IMR-90 (cell line): ENCODE results near the gene CREB3L1. TPM values are rescaled to one million over a fixed set of nuclear protein-coding genes. Genes with fewer than 3 reads are reported as not detected.

ENCODE experiments used
- ATAC-seq: fragments of 200-7000 bp; cut with Tn5 transposase; 2 replicates; pipeline ENCODE4 v1.9.1; 2020; ENCODE audit warnings: low read depth, mild to moderate bottlenecking, moderate library complexity
- BruUV-seq: library from RNA; stranded (reverse); fragments of 400-500 nt; replicated peaks from 2 replicates; lab custom pipeline; 2021; lab: Mats Ljungman, UMichigan
- CTCF ChIA-PET: fragments of 300-600 bp; formaldehyde crosslinking; extraction: SDS; loops from one replicate; lab custom pipeline; 2021; ENCODE audit warnings: antibody characterized with exemption; lab: Yijun Ruan, JAX
- POLR2A ChIA-PET: fragments of 300-600 bp; sonication (Branson Sonifier 250); formaldehyde crosslinking; loops from one replicate; lab custom pipeline; 2022; ENCODE audit warnings: antibody characterized with exemption; ENCODE audit not compliant: unreplicated experiment; lab: Charles Lee
- DNase-seq: peaks from one replicate; pipeline ENCODE4 v3.0.0; 2013
- H2AFZ ChIP-seq: replicated peaks from 2 replicates; pipeline ENCODE3; 2013; ENCODE audit warnings: low read length, mild to moderate bottlenecking; ENCODE audit not compliant: poor library complexity
- H2AK5ac ChIP-seq: 2 replicates; pipeline ENCODE4 v1.6.1; 2013; ENCODE audit warnings: low read depth, low read length, inconsistent platforms
- H2AK9ac ChIP-seq: replicated peaks from 2 replicates; pipeline ENCODE3; 2013; ENCODE audit warnings: mild to moderate bottlenecking, low read depth, low read length, moderate library complexity; ENCODE audit not compliant: poor library complexity
- H2BK120ac ChIP-seq: 2 replicates; pipeline ENCODE4 v1.6.1; 2013; ENCODE audit warnings: low read depth, low read length, inconsistent platforms
- H2BK15ac ChIP-seq: 3 replicates; pipeline ENCODE4 v1.6.1; 2013; ENCODE audit warnings: low read depth, low read length, inconsistent platforms
- H2BK20ac ChIP-seq: 2 replicates; pipeline ENCODE4 v1.6.1; 2013; ENCODE audit warnings: low read depth, mild to moderate bottlenecking, inconsistent platforms, low read length, moderate library complexity
- H2BK5ac ChIP-seq: 2 replicates; pipeline ENCODE4 v1.6.1; 2013; ENCODE audit warnings: mild to moderate bottlenecking, low read depth, low read length, inconsistent platforms; ENCODE audit not compliant: poor library complexity, severe bottlenecking
- H3K14ac ChIP-seq: replicated peaks from 2 replicates; pipeline ENCODE4 v1.6.1; 2013; ENCODE audit warnings: low read depth, low read length, inconsistent platforms
- H3K18ac ChIP-seq: 2 replicates; pipeline ENCODE4 v1.6.1; 2013; ENCODE audit warnings: low read depth, low read length, control low read depth
- H3K23ac ChIP-seq: 2 replicates; pipeline ENCODE4 v1.6.1; 2013; ENCODE audit warnings: low read depth, low read length, inconsistent platforms
- H3K27ac ChIP-seq: 2 replicates; pipeline ENCODE4 v1.5.1; 2013; ENCODE audit warnings: mild to moderate bottlenecking, control low read depth, low read length; ENCODE audit not compliant: insufficient read depth
- H3K27me3 ChIP-seq: 2 replicates; pipeline ENCODE4 v1.6.1; 2013; ENCODE audit warnings: low read length; ENCODE audit not compliant: control insufficient read depth, insufficient read depth
- H3K36me3 ChIP-seq: 2 replicates; pipeline ENCODE4 v1.6.1; 2013; ENCODE audit warnings: low read length, mixed read lengths; ENCODE audit not compliant: control insufficient read depth, insufficient read depth
- H3K4ac ChIP-seq: 2 replicates; pipeline ENCODE4 v1.6.1; 2013; ENCODE audit warnings: low read depth, low read length, inconsistent platforms
- H3K4me1 ChIP-seq: 2 replicates; pipeline ENCODE4 v1.6.1; 2013; ENCODE audit warnings: low read length, mixed read lengths; ENCODE audit not compliant: control insufficient read depth, insufficient read depth
- H3K4me2 ChIP-seq: 2 replicates; pipeline ENCODE4 v1.6.1; 2013; ENCODE audit warnings: low read depth, mild to moderate bottlenecking, control low read depth, low read length, moderate library complexity
- H3K4me3 ChIP-seq: 2 replicates; pipeline ENCODE4 v1.5.1; 2013; ENCODE audit warnings: low read depth, mild to moderate bottlenecking, control low read depth, low read length, moderate library complexity; ENCODE audit not compliant: insufficient read depth
- H3K56ac ChIP-seq: 2 replicates; pipeline ENCODE4 v1.6.1; 2013; ENCODE audit warnings: low read length, inconsistent platforms; ENCODE audit not compliant: insufficient read depth; ENCODE audit errors: extremely low read depth
- H3K79me1 ChIP-seq, 2 experiments: 2 replicates each; pipeline ENCODE4 v1.6.1; 2013; ENCODE audit warnings: low read length in 2 of 2, inconsistent platforms in 1 of 2, low read depth in 1 of 2
- H3K9ac ChIP-seq: 2 replicates; pipeline ENCODE4 v1.6.1; 2013; ENCODE audit warnings: low read depth, low read length, control low read depth
- H3K9me1 ChIP-seq: 2 replicates; pipeline ENCODE4 v1.6.1; 2013; ENCODE audit warnings: low read length, inconsistent platforms; ENCODE audit not compliant: insufficient read depth
- H3K9me3 ChIP-seq: 2 replicates; pipeline ENCODE4 v1.6.1; 2013; ENCODE audit warnings: low read length; ENCODE audit not compliant: control insufficient read depth, insufficient read depth
- H4K20me1 ChIP-seq: 2 replicates; pipeline ENCODE4 v1.6.1; 2013; ENCODE audit warnings: low read length, inconsistent platforms; ENCODE audit not compliant: insufficient read depth
- H4K5ac ChIP-seq: 2 replicates; pipeline ENCODE4 v1.6.1; 2013; ENCODE audit warnings: mild to moderate bottlenecking, low read depth, low read length, control low read depth
- H4K8ac ChIP-seq, 2 experiments: 2 replicates each; pipeline ENCODE4 v1.6.1; 2013; ENCODE audit warnings: low read depth in 2 of 2, low read length in 2 of 2, control low read depth in 1 of 2, inconsistent platforms in 1 of 2
- H4K91ac ChIP-seq: 2 replicates; pipeline ENCODE4 v1.6.1; 2013; ENCODE audit warnings: low read depth, low read length, inconsistent platforms; ENCODE audit not compliant: insufficient read depth
- BHLHE40 ChIP-seq: fragments of 150-350 bp; IDR thresholded peaks from 2 replicates; pipeline ENCODE4 v1.6.1; 2016; ENCODE audit warnings: mild to moderate bottlenecking, low read depth, low read length
- CEBPB ChIP-seq: IDR thresholded peaks from 2 replicates; pipeline ENCODE4 v1.6.1; 2012; ENCODE audit warnings: low read depth, low read length, improper control_type of control experiment
- FOS ChIP-seq: fragments of 150-350 bp; IDR thresholded peaks from 2 replicates; pipeline ENCODE4 v1.6.1; 2016; ENCODE audit warnings: low read depth, low read length
- MAFK ChIP-seq: IDR thresholded peaks from 2 replicates; pipeline ENCODE4 v1.6.1; 2012; ENCODE audit warnings: low read depth, low read length, improper control_type of control experiment
- MAZ ChIP-seq: IDR thresholded peaks from 2 replicates; pipeline ENCODE4 v1.6.1; 2012; ENCODE audit warnings: low read depth, mild to moderate bottlenecking, low read length, improper control_type of control experiment, moderate library complexity, borderline replicate concordance
- MXI1 ChIP-seq: IDR thresholded peaks from 2 replicates; pipeline ENCODE4 v1.6.1; 2012; ENCODE audit warnings: low read depth, mild to moderate bottlenecking, low read length, moderate library complexity, borderline replicate concordance
- POLR2A ChIP-seq: IDR thresholded peaks from 2 replicates; pipeline ENCODE4 v1.6.1; 2012; ENCODE audit warnings: mild to moderate bottlenecking, low read depth, low read length
- RCOR1 ChIP-seq: IDR thresholded peaks from 2 replicates; pipeline ENCODE4 v1.6.1; 2012; ENCODE audit warnings: mild to moderate bottlenecking, low read length, improper control_type of control experiment; ENCODE audit not compliant: insufficient replicate concordance
- RFX5 ChIP-seq: IDR thresholded peaks from 2 replicates; pipeline ENCODE4 v1.8.0; 2012; ENCODE audit warnings: low read depth, mild to moderate bottlenecking, low read length, moderate library complexity
- SMC3 ChIP-seq: fragments of 150-350 bp; IDR thresholded peaks from 2 replicates; pipeline ENCODE4 v1.6.1; 2016; ENCODE audit warnings: low read depth, mild to moderate bottlenecking, antibody characterized with exemption, low read length, moderate library complexity
- USF2 ChIP-seq: fragments of 150-350 bp; IDR thresholded peaks from 2 replicates; pipeline ENCODE4 v1.6.1; 2017; ENCODE audit warnings: mild to moderate bottlenecking, antibody characterized with exemption, low read length, low read depth
- WGBS, 2 experiments: methylation state at CpG; one replicate each; pipeline versions ENCODE4 v1.1.5 to v1.1.7; 2013; ENCODE audit warnings: missing lambda C conversion rate in 2 of 2; ENCODE audit not compliant: insufficient read length in 1 of 2; ENCODE audit errors: extremely low coverage in 2 of 2; 5-methylcytosine and 5-hydroxymethylcytosine counted together
- dilution Hi-C: fragments of 300-500 bp; cut with HindIII; formaldehyde crosslinking; loops from one replicate; pipeline ENCODE4 v1.14.3; 2018; ENCODE audit warnings: low sequenced_read_pairs; ENCODE audit not compliant: unreplicated experiment
- in situ Hi-C: fragments of 300-500 bp; cut with MboI; formaldehyde crosslinking; loops from 3 replicates; pipeline ENCODE4 v1.14.3; 2019; ENCODE audit warnings: low sequenced_read_pairs, inconsistent platforms, mixed read lengths
- intact Hi-C: fragments of 100-400 bp; cut with micrococcal nuclease; formaldehyde crosslinking; loops from 2 replicates; pipeline ENCODE4 v1.10.0; 2022
- polyA plus RNA-seq, 3 experiments: library from polyadenylated mRNA; depleted of rRNA; stranded (reverse); fragments of >200 nt; gene quantifications; 2 replicates each; pipeline ENCODE4 v1.2.3, GENCODE V29; 2012; ENCODE audit warnings: low replicate concordance in 1 of 3
- total RNA-seq: library from RNA; depleted of rRNA; stranded (reverse); fragments of >200 nt; gene quantifications from 2 replicates; pipeline ENCODE4 v1.2.3, GENCODE V29; 2012
- TF ChIP-seq, protein P1 (sequence below): conservative IDR thresholded peaks from 2 replicates; pipeline ENCODE4 v1.5.1; 2012; ENCODE audit warnings: mild to moderate bottlenecking, low read depth, low read length, improper control_type of control experiment
- TF ChIP-seq, protein P2 (sequence below): fragments of 150-350 bp; IDR thresholded peaks from 2 replicates; pipeline ENCODE4 v1.6.1; 2016; ENCODE audit warnings: low read depth, mild to moderate bottlenecking, low read length, moderate library complexity, borderline replicate concordance

The CREB3L1 gene
- total and polyA plus RNA-seq, 2 of the 4 experiments (the other 2 are of a cell fraction), result 8.1 to 82.3 TPM

- H4K20me1 ChIP-seq, result peaks cover 8% of the 10 kb centered on the region
- H3K4ac ChIP-seq, result no peak overlapping the region
- H4K91ac ChIP-seq, result no peak overlapping the region
- no peak overlapping the region for H2BK15ac ChIP-seq
- ATAC-seq, result no peak
- no peak for DNase-seq
- H3K18ac ChIP-seq, result no peak overlapping the region
- H3K27ac ChIP-seq, result no peak overlapping the region
- TF ChIP-seq MXI1 (no peak), USF2 (no peak), RFX5 (no peak), CEBPB (no peak), RCOR1 (no peak), MAFK (no peak), MAZ (no peak), BHLHE40 (no peak), FOS (no peak), SMC3 (no peak), POLR2A (no peak)
- TF ChIP-seq, protein P1, sequence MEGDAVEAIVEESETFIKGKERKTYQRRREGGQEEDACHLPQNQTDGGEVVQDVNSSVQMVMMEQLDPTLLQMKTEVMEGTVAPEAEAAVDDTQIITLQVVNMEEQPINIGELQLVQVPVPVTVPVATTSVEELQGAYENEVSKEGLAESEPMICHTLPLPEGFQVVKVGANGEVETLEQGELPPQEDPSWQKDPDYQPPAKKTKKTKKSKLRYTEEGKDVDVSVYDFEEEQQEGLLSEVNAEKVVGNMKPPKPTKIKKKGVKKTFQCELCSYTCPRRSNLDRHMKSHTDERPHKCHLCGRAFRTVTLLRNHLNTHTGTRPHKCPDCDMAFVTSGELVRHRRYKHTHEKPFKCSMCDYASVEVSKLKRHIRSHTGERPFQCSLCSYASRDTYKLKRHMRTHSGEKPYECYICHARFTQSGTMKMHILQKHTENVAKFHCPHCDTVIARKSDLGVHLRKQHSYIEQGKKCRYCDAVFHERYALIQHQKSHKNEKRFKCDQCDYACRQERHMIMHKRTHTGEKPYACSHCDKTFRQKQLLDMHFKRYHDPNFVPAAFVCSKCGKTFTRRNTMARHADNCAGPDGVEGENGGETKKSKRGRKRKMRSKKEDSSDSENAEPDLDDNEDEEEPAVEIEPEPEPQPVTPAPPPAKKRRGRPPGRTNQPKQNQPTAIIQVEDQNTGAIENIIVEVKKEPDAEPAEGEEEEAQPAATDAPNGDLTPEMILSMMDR, result no peak
- TF ChIP-seq, protein P2, sequence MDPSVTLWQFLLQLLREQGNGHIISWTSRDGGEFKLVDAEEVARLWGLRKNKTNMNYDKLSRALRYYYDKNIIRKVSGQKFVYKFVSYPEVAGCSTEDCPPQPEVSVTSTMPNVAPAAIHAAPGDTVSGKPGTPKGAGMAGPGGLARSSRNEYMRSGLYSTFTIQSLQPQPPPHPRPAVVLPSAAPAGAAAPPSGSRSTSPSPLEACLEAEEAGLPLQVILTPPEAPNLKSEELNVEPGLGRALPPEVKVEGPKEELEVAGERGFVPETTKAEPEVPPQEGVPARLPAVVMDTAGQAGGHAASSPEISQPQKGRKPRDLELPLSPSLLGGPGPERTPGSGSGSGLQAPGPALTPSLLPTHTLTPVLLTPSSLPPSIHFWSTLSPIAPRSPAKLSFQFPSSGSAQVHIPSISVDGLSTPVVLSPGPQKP, result no peak
- WGBS, 2 experiments, result 29% methylated on average over 2 of the region's 8 CpGs; no CpG with 5 or more reads in 1 of the 2 experiments
- POLR2A ChIA-PET, result no interaction called here
- no peak overlapping the region for H2AK9ac ChIP-seq
- dilution Hi-C loops (no loop called here), in situ Hi-C loops (loop anchor here (10.0 kb wide), 1 partner anchor 353 kb away; no protein-coding TSS in a partner anchor), intact Hi-C loops (no loop called here)
- no peak overlapping the region for H3K23ac ChIP-seq
- H3K79me1 ChIP-seq, result 0 out of 4 replicates have a peak, but pooled peaks cover 0 to 3% of the 10 kb centered on the region in 2 experiments
- H3K14ac ChIP-seq, result no peak overlapping the region
- peaks cover 30% of the 10 kb centered on the region for H3K27me3 ChIP-seq
- CTCF ChIA-PET, result interaction anchor here (1.0 kb wide), 1 partner anchor 13 kb away, joined by 3 read pairs; no protein-coding TSS in a partner anchor
- no peak overlapping the region for H4K8ac ChIP-seq
- no peak overlapping the region for H4K5ac ChIP-seq
- H2AFZ ChIP-seq, result no peak overlapping the region
- no peak overlapping the region for H2AK5ac ChIP-seq
- H3K9me3 ChIP-seq, result no peaks in the 10 kb centered on the region
- H3K9ac ChIP-seq, result no peak overlapping the region
- no peak overlapping the region for H2BK20ac ChIP-seq
- no peak overlapping the region for H2BK5ac ChIP-seq
- H3K9me1 ChIP-seq, result peaks cover 8% of the 10 kb centered on the region; the same call in 1 of the 2 replicates
- H3K4me3 ChIP-seq, result no peak overlapping the region
- no peak overlapping the region for H2BK120ac ChIP-seq
- no TSS peak for BruUV-seq
- H3K4me2 ChIP-seq, result no peak overlapping the region
- peaks cover 8% of the 10 kb centered on the region for H3K36me3 ChIP-seq
- H3K56ac ChIP-seq, result no peak overlapping the region
- no peaks in the 10 kb centered on the region for H3K4me1 ChIP-seq
Measured at GRCh38 chr11:46327829-46328228, 50.4 kb downstream of the CREB3L1 start.
